HFFc6 (cell line): ENCODE results near the gene KIF25. TPM values are rescaled to one million over a fixed set of nuclear protein-coding genes. Genes with fewer than 3 reads are reported as not detected.

Source experiments
- DNase-seq: peaks from one replicate; pipeline ENCODE4 v3.0.0-alpha.2; 2018
- H3K27ac Mint-ChIP-seq: 2 replicates; pipeline ENCODE4 v1.8.0; 2020; ENCODE audit warnings: mild to moderate bottlenecking, mixed read lengths
- H3K27me3 Mint-ChIP-seq: 2 replicates; pipeline ENCODE4 v1.8.0; 2021; ENCODE audit warnings: mild to moderate bottlenecking, moderate library complexity, mixed read lengths; ENCODE audit not compliant: insufficient read depth
- H3K36me3 Mint-ChIP-seq: 2 replicates; pipeline ENCODE4 v1.8.0; 2021; ENCODE audit warnings: low read depth, mixed read lengths
- H3K4me1 Mint-ChIP-seq: 2 replicates; pipeline ENCODE4 v1.8.0; 2020; ENCODE audit warnings: low read depth, mixed read lengths
- H3K4me3 Mint-ChIP-seq: 2 replicates; pipeline ENCODE4 v1.8.0; 2020; ENCODE audit warnings: mild to moderate bottlenecking, moderate library complexity, mixed read lengths
- H3K9me3 Mint-ChIP-seq: 2 replicates; pipeline ENCODE4 v1.8.0; 2020; ENCODE audit warnings: mild to moderate bottlenecking, mixed read lengths
- total RNA-seq, 6 experiments: library from RNA; stranded (reverse); fragmentation: NEBNext Ultra II Directional; extraction: Animal tissue kit (Norgen Biotek cat#: 25700); gene quantifications; 2 replicates in 1 of 6; 3 replicates in 5 of 6; pipeline ENCODE4 v1.2.3, GENCODE V29; 2021
- TF ChIP-seq, protein P1 (sequence below): fragments of 200-600 bp; sonication (generic); IDR thresholded peaks from 2 replicates; pipeline ENCODE4 v1.5.0; 2021; ENCODE audit warnings: antibody characterized with exemption, mild to moderate bottlenecking

The KIF25 gene
- total RNA-seq, 6 experiments from 2014 or later: not detected

DNA sequence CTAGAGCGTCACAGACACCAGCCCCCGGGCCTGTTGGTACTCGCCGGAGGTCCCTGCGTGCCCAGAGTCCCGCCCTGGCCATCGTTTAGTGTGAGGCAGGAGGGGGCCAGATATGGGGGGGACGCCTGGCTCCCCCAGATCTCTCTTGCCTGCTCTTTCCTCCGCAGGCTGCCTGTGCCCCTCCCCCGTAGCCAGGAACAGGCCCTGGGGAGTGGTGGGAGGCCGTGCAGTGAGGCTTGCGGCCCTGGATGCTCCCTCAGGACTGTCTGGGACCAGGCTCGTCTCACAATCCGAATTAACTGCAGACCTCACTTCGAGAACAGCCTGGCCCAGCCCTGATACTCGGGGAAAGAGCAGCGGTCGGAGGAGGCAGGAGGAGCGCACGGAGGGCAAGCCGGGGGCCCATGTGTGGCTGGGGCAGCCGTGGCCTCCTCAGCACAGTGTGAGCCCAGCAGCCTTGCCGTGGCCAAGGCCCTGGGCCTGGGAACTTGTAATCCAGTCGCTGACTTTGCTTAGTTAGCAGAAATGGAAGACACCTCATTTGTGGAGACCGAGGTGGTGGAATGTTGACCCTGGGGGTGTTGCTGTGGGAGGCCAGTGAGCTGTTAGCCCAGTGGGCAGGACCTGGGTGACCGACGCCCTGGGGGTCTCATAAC, 52.9 kb downstream of the KIF25 start:
- DNase-seq: no peak
- TF ChIP-seq, protein P1, sequence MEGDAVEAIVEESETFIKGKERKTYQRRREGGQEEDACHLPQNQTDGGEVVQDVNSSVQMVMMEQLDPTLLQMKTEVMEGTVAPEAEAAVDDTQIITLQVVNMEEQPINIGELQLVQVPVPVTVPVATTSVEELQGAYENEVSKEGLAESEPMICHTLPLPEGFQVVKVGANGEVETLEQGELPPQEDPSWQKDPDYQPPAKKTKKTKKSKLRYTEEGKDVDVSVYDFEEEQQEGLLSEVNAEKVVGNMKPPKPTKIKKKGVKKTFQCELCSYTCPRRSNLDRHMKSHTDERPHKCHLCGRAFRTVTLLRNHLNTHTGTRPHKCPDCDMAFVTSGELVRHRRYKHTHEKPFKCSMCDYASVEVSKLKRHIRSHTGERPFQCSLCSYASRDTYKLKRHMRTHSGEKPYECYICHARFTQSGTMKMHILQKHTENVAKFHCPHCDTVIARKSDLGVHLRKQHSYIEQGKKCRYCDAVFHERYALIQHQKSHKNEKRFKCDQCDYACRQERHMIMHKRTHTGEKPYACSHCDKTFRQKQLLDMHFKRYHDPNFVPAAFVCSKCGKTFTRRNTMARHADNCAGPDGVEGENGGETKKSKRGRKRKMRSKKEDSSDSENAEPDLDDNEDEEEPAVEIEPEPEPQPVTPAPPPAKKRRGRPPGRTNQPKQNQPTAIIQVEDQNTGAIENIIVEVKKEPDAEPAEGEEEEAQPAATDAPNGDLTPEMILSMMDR: no peak
- Mint-ChIP-seq H3K27me3 (peaks cover 4% of the 10 kb centered on the region), H3K4me3 (no peak overlapping the region), H3K27ac (no peak overlapping the region), H3K4me1 (no peaks in the 10 kb centered on the region), H3K9me3 (no peaks in the 10 kb centered on the region), H3K36me3 (no peaks in the 10 kb centered on the region)

DNA sequence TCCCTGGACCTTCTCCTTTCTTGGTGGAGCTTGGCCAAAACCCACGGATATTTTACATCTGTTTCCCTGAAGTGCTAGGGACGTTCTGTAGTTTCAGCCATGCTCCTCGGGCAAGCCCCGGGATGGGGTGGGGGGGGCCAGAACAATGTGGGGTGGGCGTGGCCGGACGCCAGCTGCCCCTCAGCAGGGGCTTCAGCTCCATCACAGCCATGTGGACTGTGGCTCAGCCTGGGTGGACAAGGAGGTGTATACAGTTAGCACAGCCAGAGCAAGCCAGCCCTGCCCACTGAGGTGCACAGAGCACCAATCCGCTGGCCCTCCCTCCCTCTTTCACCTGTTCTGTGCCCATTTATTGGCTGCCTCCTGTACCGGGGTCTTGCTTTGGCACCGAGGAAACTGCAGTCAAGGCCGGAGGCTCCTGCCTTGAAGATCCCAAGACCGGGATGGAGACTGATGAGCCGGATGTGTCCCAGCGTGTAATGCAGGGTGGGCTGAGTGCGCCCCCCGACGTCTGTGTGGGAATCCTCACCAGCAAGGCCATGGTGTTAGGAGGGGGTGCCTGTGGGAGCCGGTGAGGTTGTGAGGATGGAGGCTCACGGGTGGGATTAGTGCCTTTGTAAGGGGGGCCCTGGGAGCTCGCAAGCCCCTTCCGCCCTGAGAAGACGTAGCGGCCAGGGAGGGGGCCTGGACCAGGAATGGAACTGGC, 53.6 kb downstream of the KIF25 start:
- H3K27ac Mint-ChIP-seq: no peak overlapping the region
- TF ChIP-seq, protein P1: no peak
- no peak overlapping the region for H3K4me3 Mint-ChIP-seq
- H3K4me1 Mint-ChIP-seq: no peaks in the 10 kb centered on the region
- no peak for DNase-seq
- H3K36me3 Mint-ChIP-seq: no peaks in the 10 kb centered on the region
- H3K27me3 Mint-ChIP-seq: peaks cover 4% of the 10 kb centered on the region
- no peaks in the 10 kb centered on the region for H3K9me3 Mint-ChIP-seq

DNA sequence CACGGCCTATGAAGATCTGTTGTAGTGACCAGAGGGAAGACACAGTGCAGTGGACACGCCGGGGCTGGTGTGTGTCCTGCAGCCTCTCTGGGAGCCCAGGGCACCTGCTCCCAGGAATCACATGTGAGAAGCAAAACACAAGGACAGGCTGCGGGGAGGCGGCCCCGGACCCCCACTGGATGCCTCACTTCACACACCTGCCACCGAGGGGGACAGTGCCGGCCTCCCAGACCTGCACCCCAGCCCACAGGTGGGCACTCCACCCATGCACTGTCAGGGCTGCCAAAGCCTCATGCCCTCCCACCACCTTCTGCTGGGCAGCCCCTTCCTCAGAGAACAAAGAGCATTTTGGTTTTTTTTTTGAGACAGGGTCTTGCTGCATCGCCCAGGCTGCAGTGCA, 54.2 kb downstream of the KIF25 start:
- no peak overlapping the region for H3K4me3 Mint-ChIP-seq
- peaks cover 4% of the 10 kb centered on the region for H3K27me3 Mint-ChIP-seq
- no peaks in the 10 kb centered on the region for H3K9me3 Mint-ChIP-seq
- DNase-seq: no peak
- TF ChIP-seq, protein P1: no peak
- H3K4me1 Mint-ChIP-seq: no peaks in the 10 kb centered on the region
- H3K36me3 Mint-ChIP-seq: no peaks in the 10 kb centered on the region
- no peak overlapping the region for H3K27ac Mint-ChIP-seq

DNA sequence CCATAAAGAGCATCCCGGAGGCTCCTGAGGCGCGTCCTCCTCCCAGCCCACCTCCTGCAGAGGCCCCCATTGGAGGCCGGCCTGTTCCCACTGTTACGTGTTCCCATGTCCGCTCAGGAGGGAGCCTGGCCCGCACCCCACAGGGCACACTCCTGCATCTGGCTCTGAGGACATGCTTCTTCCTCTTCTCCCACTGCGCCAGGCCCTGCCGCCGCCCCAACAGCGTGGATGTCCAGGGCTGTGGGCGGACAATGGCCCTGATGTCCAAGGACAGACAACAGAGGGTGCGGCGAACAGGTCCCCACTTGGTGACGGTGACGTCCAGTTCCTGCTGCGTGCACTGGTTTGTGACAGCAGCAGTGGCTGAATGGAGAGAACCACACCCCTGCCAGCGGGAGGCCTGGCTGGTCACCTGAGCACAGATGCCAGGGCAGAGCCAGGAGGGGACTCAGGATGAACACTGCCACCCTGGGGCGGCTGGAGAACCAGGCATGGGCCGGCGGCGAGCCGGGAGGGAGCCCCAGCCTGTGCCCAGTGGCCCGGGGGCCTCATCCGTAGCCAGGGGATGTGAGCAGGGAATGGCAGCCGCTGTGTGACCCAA, 54.9 kb downstream of the KIF25 start:
- H3K4me3 Mint-ChIP-seq: no peak overlapping the region

DNA sequence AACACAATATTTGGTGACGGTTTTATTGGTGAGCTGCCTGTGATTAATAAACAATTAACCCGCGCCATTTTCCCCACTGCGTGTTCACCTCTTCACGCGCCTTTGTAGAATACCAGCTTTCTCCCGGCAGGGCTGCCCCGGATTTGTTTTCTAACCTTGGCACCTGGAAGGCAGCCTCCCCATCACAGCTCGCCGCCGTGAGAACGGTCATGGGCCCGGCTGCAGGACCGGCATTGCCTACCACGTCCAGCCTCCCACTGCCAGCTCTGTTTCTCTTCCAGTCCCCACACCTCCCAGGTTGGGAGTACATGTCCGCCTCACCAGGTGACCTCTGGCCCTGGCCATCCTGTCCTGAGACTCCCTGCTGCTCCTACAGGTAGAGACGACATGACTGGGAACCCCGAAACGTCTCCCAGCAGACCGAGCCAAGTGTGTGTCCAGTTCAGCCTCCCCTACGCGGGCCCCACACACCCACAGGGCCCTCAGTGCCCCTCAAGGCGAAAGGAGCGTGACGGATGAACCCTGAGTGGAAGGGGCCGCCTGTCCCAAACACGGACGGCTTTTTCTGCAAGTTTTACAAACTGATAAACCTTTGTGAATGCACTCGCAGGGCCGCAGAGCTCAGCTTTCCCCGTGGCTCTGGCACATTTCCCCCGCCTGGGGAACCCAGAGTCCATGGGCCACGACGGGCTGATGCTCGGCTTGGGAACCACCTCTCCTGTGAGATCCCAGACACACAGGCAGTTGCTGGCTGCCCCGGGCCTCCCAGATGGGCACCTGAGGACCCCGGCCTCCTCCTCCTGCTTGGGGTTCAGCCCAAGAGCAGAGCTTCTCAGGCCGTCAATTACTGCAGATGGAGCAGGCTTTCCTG, 55.9 kb downstream of the KIF25 start:
- TF ChIP-seq, protein P1: no peak
- H3K27me3 Mint-ChIP-seq: peaks cover 4% of the 10 kb centered on the region
- DNase-seq: no peak

More for the DNA sequence above, 54.9 kb downstream of the KIF25 start:
- no peak overlapping the region for H3K27ac Mint-ChIP-seq
- TF ChIP-seq, protein P1: no peak
- no peaks in the 10 kb centered on the region for H3K9me3 Mint-ChIP-seq
- H3K4me1 Mint-ChIP-seq: no peaks in the 10 kb centered on the region
- H3K27me3 Mint-ChIP-seq: peaks cover 4% of the 10 kb centered on the region
- no peaks in the 10 kb centered on the region for H3K36me3 Mint-ChIP-seq
- DNase-seq: no peak

More for the DNA sequence above, 55.9 kb downstream of the KIF25 start:
- Mint-ChIP-seq H3K27ac (no peak overlapping the region), H3K4me3 (no peak overlapping the region), H3K4me1 (no peaks in the 10 kb centered on the region), H3K9me3 (no peaks in the 10 kb centered on the region), H3K36me3 (no peaks in the 10 kb centered on the region)
